ENCODE results near the gene MRC1.

- TF ChIP-seq EP300 (IDR thresholded peaks at IDR 0.05; ENCODE audit: borderline replicate concordance), result no peak
- TF ChIP-seq, protein P1, sequence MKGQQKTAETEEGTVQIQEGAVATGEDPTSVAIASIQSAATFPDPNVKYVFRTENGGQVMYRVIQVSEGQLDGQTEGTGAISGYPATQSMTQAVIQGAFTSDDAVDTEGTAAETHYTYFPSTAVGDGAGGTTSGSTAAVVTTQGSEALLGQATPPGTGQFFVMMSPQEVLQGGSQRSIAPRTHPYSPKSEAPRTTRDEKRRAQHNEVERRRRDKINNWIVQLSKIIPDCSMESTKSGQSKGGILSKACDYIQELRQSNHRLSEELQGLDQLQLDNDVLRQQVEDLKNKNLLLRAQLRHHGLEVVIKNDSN (IDR thresholded peaks at IDR 0.05), result no peak
- TF ChIP-seq CREB1 (IDR thresholded peaks at IDR 0.05; ENCODE audit: low read depth), result no peak
- TF ChIP-seq RAD21 (IDR thresholded peaks at IDR 0.05; ENCODE audit: low read depth), result no peak
- TF ChIP-seq TEAD4 (IDR thresholded peaks at IDR 0.05), result no peak
Observed at GRCh38 chr10:17785276-17785930, 23.7 kb upstream of the MRC1 start.
